Endodermal cell (in vitro differentiated cells): ENCODE results near the gene RHEB. TPM values are rescaled to one million over a fixed set of nuclear protein-coding genes. Genes with fewer than 3 reads are reported as not detected.
A peak's percentile ranks its signal among the peaks of the same experiment; 100 is the strongest.

ENCODE experiments used
- DNase-seq: peaks from one replicate; pipeline ENCODE4 v3.0.0-alpha.2; 2017
- H3K27ac ChIP-seq: 2 replicates; pipeline ENCODE4 v1.5.1; 2013; ENCODE audit warnings: mild to moderate bottlenecking, low read depth, low read length, moderate library complexity
- H3K27me3 ChIP-seq: 2 replicates; pipeline ENCODE4 v1.6.1; 2013; ENCODE audit warnings: mild to moderate bottlenecking, low read length, moderate library complexity; ENCODE audit not compliant: insufficient read depth, control insufficient read depth, poor library complexity, severe bottlenecking
- H3K36me3 ChIP-seq: 2 replicates; pipeline ENCODE4 v1.7.0; 2013; ENCODE audit warnings: mild to moderate bottlenecking, low read length, moderate library complexity; ENCODE audit not compliant: control insufficient read depth, insufficient read depth
- H3K4me1 ChIP-seq: one replicate; pipeline ENCODE4 v1.7.0; 2013; ENCODE audit warnings: low read length; ENCODE audit not compliant: control insufficient read depth, insufficient read depth
- H3K4me3 ChIP-seq: 2 replicates; pipeline ENCODE4 v1.5.1; 2013; ENCODE audit warnings: mild to moderate bottlenecking, low read length, moderate library complexity
- H3K9ac ChIP-seq: 2 replicates; pipeline ENCODE4 v1.6.1; 2013; ENCODE audit warnings: mild to moderate bottlenecking, low read length, moderate library complexity; ENCODE audit not compliant: poor library complexity, severe bottlenecking; ENCODE audit errors: extremely low read depth
- H3K9me3 ChIP-seq: 2 replicates; pipeline ENCODE4 v1.6.1; 2013; ENCODE audit warnings: mild to moderate bottlenecking, low read length, moderate library complexity; ENCODE audit not compliant: control insufficient read depth
- H3K27ac Mint-ChIP-seq: 2 replicates; pipeline ENCODE4 v1.8.0; 2020; ENCODE audit warnings: mixed read lengths
- H3K27me3 Mint-ChIP-seq: 2 replicates; pipeline ENCODE4 v1.8.0; 2021; ENCODE audit warnings: mild to moderate bottlenecking, mixed read lengths; ENCODE audit not compliant: insufficient read depth
- H3K36me3 Mint-ChIP-seq: 2 replicates; pipeline ENCODE4 v1.8.0; 2020; ENCODE audit warnings: low read depth, mixed read lengths
- H3K4me1 Mint-ChIP-seq: 2 replicates; pipeline ENCODE4 v1.8.0; 2020; ENCODE audit warnings: mixed read lengths
- H3K4me3 Mint-ChIP-seq: 2 replicates; pipeline ENCODE4 v1.8.0; 2020; ENCODE audit warnings: mild to moderate bottlenecking, moderate library complexity, mixed read lengths
- H3K9me3 Mint-ChIP-seq: 2 replicates; pipeline ENCODE4 v1.8.0; 2020; ENCODE audit warnings: mild to moderate bottlenecking, mixed read lengths
- CTCF ChIP-seq: fragments of 200-600 bp; sonication (generic); conservative IDR thresholded peaks from 2 replicates; pipeline ENCODE4 v1.5.0; 2021; ENCODE audit warnings: antibody characterized with exemption, mild to moderate bottlenecking
- WGBS, 2 experiments: methylation state at CpG; one replicate each; pipeline versions ENCODE4 v1.1.5 to v1.1.7; 2013; ENCODE audit warnings: missing lambda C conversion rate in 2 of 2, mixed read lengths in 1 of 2; ENCODE audit not compliant: insufficient coverage in 1 of 2, insufficient read length in 1 of 2; 5-methylcytosine and 5-hydroxymethylcytosine counted together
- total RNA-seq, 2 donors: library from RNA; stranded (reverse); fragmentation: NEBNext Ultra II Directional in 1 of 2; extraction: Animal tissue kit (Norgen Biotek cat#: 25700) in 1 of 2; gene quantifications; 2 replicates in 1 of 2; 3 replicates in 1 of 2; pipeline ENCODE4 v1.2.1, GENCODE V29; 2021

RHEB gene
- total RNA-seq, 2 donors from 2014 or later = 108 to 113 TPM

- H3K4me1 Mint-ChIP-seq = peaks cover 19% of the 10 kb centered on the region
- WGBS, 2 experiments = 92 to 100% methylated on average over 4 to 15 of the region's 15 CpGs
- H3K36me3 Mint-ChIP-seq = peaks cover 2% of the 10 kb centered on the region
Measured at GRCh38 chr7:151433721-151434400, 85.8 kb downstream of the RHEB start.

GRCh38 chr7:151432658-151433521, 86.8 kb downstream of the RHEB start:
- peaks cover 2% of the 10 kb centered on the region for H3K36me3 Mint-ChIP-seq
- no peak overlapping the region for H3K4me3 Mint-ChIP-seq
- Histone ChIP-seq H3K9ac (no peak overlapping the region), H3K27ac (no peak overlapping the region), H3K27me3 (no peaks in the 10 kb centered on the region), H3K36me3 (no peaks in the 10 kb centered on the region), H3K9me3 (no peaks in the 10 kb centered on the region), H3K4me3 (no peak overlapping the region), H3K4me1 (peaks cover 8% of the 10 kb centered on the region)
- peak; percentile 49 for TF ChIP-seq CTCF
- 84 to 87% methylated on average over 7 to 14 of the region's 14 CpGs for WGBS, 2 experiments
- no peak for DNase-seq
- H3K27ac Mint-ChIP-seq = no peak overlapping the region
- H3K9me3 Mint-ChIP-seq = no peaks in the 10 kb centered on the region
- H3K27me3 Mint-ChIP-seq = no peaks in the 10 kb centered on the region
- H3K4me1 Mint-ChIP-seq = peaks cover 29% of the 10 kb centered on the region

More at GRCh38 chr7:151433721-151434400, 85.8 kb downstream of the RHEB start:
- Histone ChIP-seq H3K27ac (no peak overlapping the region), H3K4me1 (peaks cover 6% of the 10 kb centered on the region), H3K9me3 (peaks cover 2% of the 10 kb centered on the region), H3K27me3 (no peaks in the 10 kb centered on the region), H3K36me3 (no peaks in the 10 kb centered on the region), H3K9ac (no peak overlapping the region), H3K4me3 (no peak overlapping the region)
- peaks cover 3% of the 10 kb centered on the region for H3K27me3 Mint-ChIP-seq
- no peak overlapping the region for H3K27ac Mint-ChIP-seq
- no peak overlapping the region for H3K4me3 Mint-ChIP-seq
- no peak for TF ChIP-seq CTCF
- DNase-seq = no peak
- no peaks in the 10 kb centered on the region for H3K9me3 Mint-ChIP-seq

GRCh38 chr7:151431768-151432311, 87.9 kb downstream of the RHEB start:
- peaks cover 8% of the 10 kb centered on the region for H3K4me1 ChIP-seq
- no peaks in the 10 kb centered on the region for H3K36me3 ChIP-seq
- no peak for TF ChIP-seq CTCF
- Mint-ChIP-seq H3K36me3 (peaks cover 2% of the 10 kb centered on the region), H3K27ac (no peak overlapping the region), H3K27me3 (no peaks in the 10 kb centered on the region), H3K4me1 (peaks cover 34% of the 10 kb centered on the region), H3K4me3 (no peak overlapping the region), H3K9me3 (no peaks in the 10 kb centered on the region)
- H3K9me3 ChIP-seq = no peaks in the 10 kb centered on the region
- H3K4me3 ChIP-seq = no peak overlapping the region
- no peaks in the 10 kb centered on the region for H3K27me3 ChIP-seq
- WGBS, 2 experiments = 94 to 95% methylated on average over 19 to 25 of the region's 25 CpGs
- H3K27ac ChIP-seq = no peak overlapping the region
- no peak for DNase-seq
- no peak overlapping the region for H3K9ac ChIP-seq
